Right renal pelvis (tissue), 4 donors: ENCODE data around the gene THSD7B. TPM values are rescaled to one million over a fixed set of nuclear protein-coding genes. Genes with fewer than 3 reads are reported as not detected.

Experiments used
- DNase-seq, 4 donors: peaks; one replicate each; pipeline ENCODE4 v3.0.0-alpha.2; 2013; ENCODE audit warnings: low read depth in 4 of 4, low spot score in 3 of 4, missing footprints in 1 of 4
- polyA plus RNA-seq, 4 donors: library from polyadenylated mRNA; unstranded; fragments of 120-200 nt; gene quantifications; one replicate each; pipeline ENCODE4 v1.2.1, GENCODE V29; 2013; ENCODE audit not compliant: insufficient read length in 4 of 4

THSD7B gene
- polyA plus RNA-seq, 4 donors: 3.3 to 5.5 (median 5.0) TPM

- no peak for DNase-seq
Measured at GRCh38 chr2:137336067-137336466, 570.7 kb downstream of the THSD7B start.

- no peak for DNase-seq
Measured at GRCh38 chr2:137339051-137339450, 573.7 kb downstream of the THSD7B start.

DNA sequence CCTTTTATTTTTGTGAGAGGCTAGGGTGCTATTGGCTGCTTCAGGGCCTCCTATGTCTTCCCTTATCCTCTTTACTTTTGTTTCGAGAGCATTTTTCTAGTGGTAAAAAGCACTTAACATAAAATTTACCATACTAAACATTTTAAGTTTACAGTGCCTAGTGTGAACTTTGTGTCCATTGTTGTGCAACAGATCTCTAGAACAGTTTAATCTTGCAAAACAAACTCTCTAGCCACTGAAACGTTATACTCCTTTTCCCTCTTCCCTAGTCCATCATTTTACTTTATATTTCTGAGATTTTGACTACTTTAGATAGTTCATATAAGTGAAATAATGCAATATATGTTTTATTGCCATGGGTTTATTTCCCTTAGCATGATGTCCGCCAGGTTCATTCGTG is 580.6 kb downstream of the THSD7B start:
- no peak for DNase-seq

DNA sequence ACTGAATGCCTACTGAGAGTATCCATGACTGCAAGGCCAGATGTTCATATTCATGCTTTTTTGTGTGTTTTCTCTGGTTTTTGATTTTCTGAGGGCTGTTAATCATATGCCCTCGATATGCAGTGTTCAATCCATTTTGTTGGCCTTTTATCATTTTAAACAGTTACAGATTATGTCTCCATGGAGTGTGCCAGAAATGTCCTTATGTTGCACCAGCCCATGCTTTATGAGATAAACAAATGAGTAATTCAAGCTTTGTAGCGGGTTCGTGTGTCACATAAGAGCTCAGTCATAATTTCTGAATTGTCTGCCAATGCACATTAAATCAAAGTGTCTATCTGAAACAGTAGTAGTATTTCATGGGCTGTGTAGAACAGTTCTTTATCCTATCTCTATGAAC is 583.0 kb downstream of the THSD7B start:
- DNase-seq: no peak

DNA sequence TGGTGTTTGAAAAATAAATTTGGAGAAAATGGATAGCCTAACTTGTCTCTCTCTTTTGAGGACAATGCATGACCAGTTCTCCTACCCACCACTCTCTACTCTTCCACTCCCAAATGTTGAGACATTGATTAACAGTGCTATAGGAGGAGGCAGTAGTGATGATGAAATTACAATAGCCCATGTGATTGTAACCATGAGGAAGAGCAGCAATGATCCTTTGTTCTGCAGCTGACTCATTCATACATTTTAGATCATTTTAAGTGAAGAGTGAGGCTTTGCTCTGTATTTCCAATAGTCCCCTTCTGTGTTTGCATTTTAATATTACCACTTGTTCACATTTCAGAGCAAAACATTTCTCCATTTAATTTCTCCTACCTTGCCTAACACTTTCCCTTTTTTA is 592.3 kb downstream of the THSD7B start:
- DNase-seq: no peak

- DNase-seq: no peak
Measured at GRCh38 chr2:137367361-137367760, 602.0 kb downstream of the THSD7B start.

DNA sequence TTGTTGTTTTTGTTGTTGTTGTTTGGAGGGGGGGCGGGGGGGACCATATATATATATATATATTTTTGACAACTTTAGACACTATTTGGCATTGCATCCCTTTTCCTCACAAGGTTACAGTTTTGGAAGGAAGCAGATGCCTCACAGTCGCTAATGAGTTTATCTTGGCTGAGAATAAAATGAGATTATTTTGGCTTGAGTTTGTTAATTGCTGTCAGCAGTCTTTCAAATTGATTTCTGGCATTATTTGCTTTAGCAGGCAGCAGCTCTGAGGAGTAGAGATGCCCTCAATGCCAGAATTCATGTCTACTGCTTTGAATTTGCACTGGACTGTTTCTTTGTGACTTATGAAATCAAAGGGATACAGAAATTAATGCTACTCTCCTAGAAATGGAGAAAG is 603.8 kb downstream of the THSD7B start:
- DNase-seq: no peak

- no peak for DNase-seq
Measured at GRCh38 chr2:137379186-137379585, 613.8 kb downstream of the THSD7B start.

DNA sequence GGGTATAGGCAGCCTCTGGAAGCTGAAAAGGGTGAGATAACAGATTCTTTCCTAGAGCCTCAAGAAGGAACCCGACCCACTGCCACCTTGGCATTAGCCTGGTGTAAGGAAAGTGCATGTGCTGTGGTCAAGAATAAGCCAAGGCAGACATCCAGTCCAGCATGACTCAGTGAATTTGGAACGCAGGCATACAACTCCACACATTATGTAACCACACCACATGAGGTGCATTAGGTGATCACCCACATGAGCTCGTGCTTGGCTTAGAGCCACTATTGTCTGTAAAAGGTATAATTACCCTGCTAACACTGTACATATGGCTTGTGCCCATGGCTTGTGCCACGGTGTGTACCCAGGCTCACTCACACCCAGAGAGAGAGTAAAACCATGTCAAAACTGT is 615.3 kb downstream of the THSD7B start:
- no peak for DNase-seq

DNA sequence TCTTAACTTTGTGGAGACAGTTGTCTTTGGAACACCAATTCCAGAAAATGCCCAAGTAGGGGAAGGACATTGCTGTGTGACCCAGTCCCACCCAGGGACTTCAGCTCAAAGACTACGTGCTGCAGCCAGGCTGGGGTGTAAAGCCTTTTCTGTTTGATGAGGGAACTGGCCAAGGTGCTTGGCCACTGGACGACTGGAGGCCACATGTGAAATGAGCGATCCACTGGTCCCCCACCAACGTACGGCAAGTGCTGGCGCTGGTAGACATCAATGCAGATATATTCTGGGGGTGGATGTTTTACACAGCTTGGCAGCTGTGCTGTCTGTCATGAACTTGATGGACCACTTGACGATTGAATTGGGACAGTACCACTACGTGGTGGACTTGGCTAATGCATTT is 616.4 kb downstream of the THSD7B start:
- DNase-seq: no peak

- no peak for DNase-seq
Measured at GRCh38 chr2:137383391-137383790, 618.0 kb downstream of the THSD7B start.

- DNase-seq: no peak
Measured at GRCh38 chr2:137387044-137387443, 621.7 kb downstream of the THSD7B start.

DNA sequence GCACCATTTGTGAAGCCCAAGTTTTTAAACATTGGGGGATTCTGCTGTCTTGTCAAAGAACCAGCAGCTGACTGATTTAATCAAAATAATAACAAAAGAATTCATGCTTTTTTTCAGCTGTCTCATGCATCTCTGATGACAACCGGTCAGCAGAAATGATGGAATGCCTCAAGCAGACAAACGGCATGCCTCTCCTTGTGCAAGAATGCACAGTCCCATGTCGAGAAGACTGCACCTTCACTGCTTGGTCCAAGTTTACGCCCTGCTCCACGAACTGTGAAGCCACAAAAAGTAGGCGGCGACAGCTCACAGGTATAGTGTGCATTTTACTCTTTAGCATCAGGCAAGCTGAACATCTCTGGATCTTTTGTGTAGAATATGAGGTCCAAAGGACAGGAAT is 640.2 kb downstream of the THSD7B start:
- no peak for DNase-seq

- no peak for DNase-seq
Measured at GRCh38 chr2:137411585-137411984, 646.2 kb downstream of the THSD7B start.

DNA sequence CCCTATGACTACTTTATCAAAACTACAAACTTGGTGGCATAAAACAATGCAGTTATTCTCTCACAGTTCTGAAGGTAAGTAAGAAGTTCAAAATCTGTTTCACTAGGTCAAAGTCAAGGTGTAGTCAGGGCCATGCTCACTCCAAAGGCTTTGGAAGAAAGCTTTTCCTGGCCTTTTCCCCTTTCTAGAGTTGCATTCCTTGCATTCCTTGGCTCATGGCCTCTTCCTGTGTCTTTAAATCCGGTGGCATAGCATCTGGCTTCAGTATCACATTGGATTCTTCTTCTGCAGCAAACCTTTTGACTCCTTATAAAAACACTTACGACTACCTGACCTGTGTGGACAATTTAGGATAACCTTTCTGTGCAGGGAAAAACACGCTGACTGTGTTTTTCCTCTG is 655.4 kb downstream of the THSD7B start:
- no peak for DNase-seq

- no peak for DNase-seq
Measured at GRCh38 chr2:137435162-137435561, 669.8 kb downstream of the THSD7B start.

DNA sequence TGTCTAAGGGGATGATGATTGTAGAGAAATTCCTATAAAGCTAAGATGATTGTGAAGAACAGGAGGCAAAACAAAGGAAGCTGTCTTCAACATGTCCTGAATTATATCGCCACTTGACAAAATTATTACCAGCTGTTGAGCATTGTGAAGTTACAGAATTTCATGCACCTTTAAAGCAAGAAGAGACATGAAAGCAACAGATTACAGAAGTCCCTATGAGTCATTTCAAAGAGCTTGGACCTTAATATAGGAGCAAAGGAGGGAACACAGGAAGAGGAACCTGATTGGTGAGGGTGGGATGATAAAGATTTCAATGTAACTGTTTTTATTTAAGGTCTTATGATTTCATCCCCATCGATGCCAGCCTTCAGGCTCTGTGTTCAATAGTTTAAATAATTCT is 672.0 kb downstream of the THSD7B start:
- DNase-seq: no peak

DNA sequence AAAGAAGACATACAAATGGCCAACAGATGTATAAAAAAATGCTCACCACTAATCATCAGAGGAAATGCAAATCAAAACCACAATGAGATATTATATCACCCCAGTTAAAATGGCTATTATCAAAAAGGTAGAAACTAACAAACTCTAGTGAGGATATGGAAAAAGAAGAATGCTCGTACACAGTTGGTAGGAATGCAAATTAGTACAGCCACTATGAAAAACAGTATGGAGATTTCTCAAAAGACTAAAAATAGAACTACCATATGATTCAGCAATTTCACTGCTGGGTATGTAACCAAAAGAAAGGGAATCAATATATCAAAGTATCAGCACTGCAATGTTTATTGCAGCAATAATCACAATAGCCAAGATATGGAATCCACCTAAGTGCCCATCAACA is 679.6 kb downstream of the THSD7B start:
- no peak for DNase-seq

GRCh38 chr2:137449454-137449853 is 684.1 kb downstream of the THSD7B start:
- no peak for DNase-seq

- DNase-seq: no peak
Measured at GRCh38 chr2:137454886-137455285, 689.5 kb downstream of the THSD7B start.

DNA sequence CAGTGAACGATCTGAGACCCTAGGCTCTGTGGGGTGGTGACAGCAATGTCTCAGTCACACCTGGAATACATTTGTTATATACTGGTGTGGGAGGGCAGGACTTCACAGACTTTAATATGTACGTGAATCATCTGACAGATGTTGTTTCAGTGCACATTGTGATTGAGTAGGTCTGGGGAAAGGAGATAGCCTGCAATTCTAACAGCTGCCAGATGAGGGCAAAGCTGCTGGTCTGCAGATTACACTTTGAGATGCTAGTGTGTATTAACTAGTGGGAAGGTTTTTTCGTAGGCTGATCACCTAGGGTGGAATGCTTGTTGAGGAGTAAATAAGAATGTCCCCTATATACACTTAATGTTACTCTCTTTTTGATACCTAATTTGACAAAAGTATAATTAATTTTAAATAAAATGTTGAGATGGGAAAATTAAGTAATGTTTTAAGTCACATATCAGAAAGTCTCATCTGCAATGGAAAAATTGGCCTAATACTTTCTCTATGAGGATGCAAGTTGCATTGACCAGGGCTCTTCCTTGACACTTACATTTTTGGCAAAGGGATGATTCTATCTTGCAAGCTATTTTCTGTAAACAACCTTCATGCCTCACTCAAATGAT is 702.0 kb downstream of the THSD7B start:
- peak; percentile 5 to 18 (median 6) for DNase-seq

GRCh38 chr2:137493261-137493660 is 727.9 kb downstream of the THSD7B start:
- no peak for DNase-seq

DNA sequence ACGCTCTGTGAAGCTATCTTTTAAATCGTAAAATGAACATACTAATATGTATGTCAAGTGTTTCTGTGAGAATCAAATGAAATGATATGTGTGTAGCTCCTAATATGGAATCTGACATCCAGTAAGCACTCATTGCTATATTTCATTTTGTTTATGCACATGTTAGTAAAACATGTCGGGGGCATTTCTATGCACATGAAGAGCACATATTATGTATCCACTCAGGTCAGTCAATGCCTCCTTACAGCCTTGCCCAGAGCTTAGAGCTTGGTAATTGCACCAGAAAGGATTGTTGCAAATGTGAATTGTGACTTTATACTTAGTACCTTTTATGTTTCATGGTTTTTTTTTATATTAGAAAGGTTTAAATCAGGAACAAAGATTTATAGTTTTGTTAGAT is 735.3 kb downstream of the THSD7B start:
- no peak for DNase-seq
